GM12875 (cell line): ENCODE results near the gene EP400.

Experiments
- H3K4me3 ChIP-seq: one replicate; pipeline ENCODE4 v1.5.1; 2011; ENCODE audit warnings: low read depth, low read length, control low read depth
- CTCF ChIP-seq: IDR thresholded peaks from 2 replicates; pipeline ENCODE4 v1.5.1; 2011; ENCODE audit warnings: low read depth, mild to moderate bottlenecking, control low read depth, inconsistent platforms, low read length, moderate library complexity, borderline replicate concordance; ENCODE audit not compliant: insufficient read depth

Gene EP400

GRCh38 chr12:132053338-132054330 lies 103.9 kb downstream of the EP400 start:
- no peak overlapping the region for H3K4me3 ChIP-seq
- no peak for TF ChIP-seq CTCF

- no peak for TF ChIP-seq CTCF
- H3K4me3 ChIP-seq = no peak overlapping the region
Observed at GRCh38 chr12:132054983-132055382, 105.2 kb downstream of the EP400 start.

- no peak overlapping the region for H3K4me3 ChIP-seq
- no peak for TF ChIP-seq CTCF
Observed at GRCh38 chr12:132055535-132056096, 105.9 kb downstream of the EP400 start.

- H3K4me3 ChIP-seq = no peak overlapping the region
- no peak for TF ChIP-seq CTCF
Observed at GRCh38 chr12:132056320-132056719, 106.6 kb downstream of the EP400 start.

- TF ChIP-seq CTCF = no peak
- no peak overlapping the region for H3K4me3 ChIP-seq
Observed at GRCh38 chr12:132056951-132057350, 107.2 kb downstream of the EP400 start.

- H3K4me3 ChIP-seq = no peak overlapping the region
- no peak for TF ChIP-seq CTCF
Observed at GRCh38 chr12:132057691-132058090, 107.9 kb downstream of the EP400 start.
